H1 (cell line): ENCODE data around the gene ZNF423. TPM values are rescaled to one million over a fixed set of nuclear protein-coding genes. Genes with fewer than 3 reads are reported as not detected.

Experiments used
- CTCF ChIA-PET: fragments of 300-600 bp; sonication (Branson Sonifier 250); formaldehyde crosslinking; loops from one replicate; lab custom pipeline; 2021; ENCODE audit not compliant: partially characterized antibody; lab: Charles Lee
- POLR2A ChIA-PET: fragments of 300-600 bp; sonication (Branson Sonifier 250); formaldehyde crosslinking; loops from one replicate; lab custom pipeline; 2021; ENCODE audit warnings: inconsistent platforms; ENCODE audit not compliant: partially characterized antibody; lab: Charles Lee
- DNase-seq, 2 experiments: peaks; one replicate each; pipeline versions ENCODE4 v3.0.0 to v3.0.0-alpha.2; 2010 to 2022; ENCODE audit warnings: low spot score in 2 of 2, low read depth in 1 of 2, mixed read lengths in 1 of 2
- FAIRE-seq: peaks from 2 replicates; lab custom pipeline; 2011; peaks lifted over from hg19 to GRCh38; lab: Jason Lieb, UNC
- H2AFZ ChIP-seq: 2 replicates; pipeline ENCODE4 v1.8.1; 2012; ENCODE audit warnings: low read length, inconsistent platforms
- H2AK5ac ChIP-seq: 2 replicates; pipeline ENCODE4 v1.6.1; 2013; ENCODE audit warnings: low read depth, low read length
- H2BK120ac ChIP-seq: replicated peaks from 2 replicates; pipeline ENCODE3; 2013; ENCODE audit warnings: low read depth, low read length, inconsistent platforms
- H2BK12ac ChIP-seq: 2 replicates; pipeline ENCODE4 v1.6.1; 2013; ENCODE audit warnings: low read depth, low read length
- H2BK15ac ChIP-seq: 2 replicates; pipeline ENCODE4 v1.6.1; 2013; ENCODE audit warnings: low read length
- H2BK20ac ChIP-seq: 2 replicates; pipeline ENCODE4 v1.6.1; 2013; ENCODE audit warnings: low read length
- H2BK5ac ChIP-seq: 2 replicates; pipeline ENCODE4 v1.6.1; 2013; ENCODE audit warnings: low read depth, low read length
- H3K14ac ChIP-seq: 2 replicates; pipeline ENCODE4 v1.6.1; 2013; ENCODE audit warnings: inconsistent platforms; ENCODE audit not compliant: insufficient read length
- H3K18ac ChIP-seq: 2 replicates; pipeline ENCODE4 v1.6.1; 2013; ENCODE audit warnings: low read length; ENCODE audit errors: extremely low read depth
- H3K23ac ChIP-seq: 2 replicates; pipeline ENCODE4 v1.6.1; 2013; ENCODE audit warnings: inconsistent platforms; ENCODE audit not compliant: insufficient read length
- H3K23me2 ChIP-seq: 2 replicates; pipeline ENCODE4 v1.6.1; 2013; ENCODE audit warnings: low read depth, low read length
- H3K27ac ChIP-seq: 2 replicates; pipeline ENCODE4 v1.6.1; 2011; ENCODE audit warnings: low read depth, low read length, inconsistent platforms
- H3K27me3 ChIP-seq, 4 experiments: replicated peaks in 1 of 4; 1 replicate in 1 of 4; 2 replicates in 3 of 4; pipeline versions ENCODE4 v1.6.1 to v1.8.1; 2011 to 2013; ENCODE audit warnings: low read length in 3 of 4, mild to moderate bottlenecking in 3 of 4, inconsistent platforms in 2 of 4, mixed read lengths in 2 of 4, moderate library complexity in 1 of 4; ENCODE audit not compliant: control insufficient read depth in 3 of 4, insufficient read depth in 3 of 4; ENCODE audit errors: extremely low read depth in 1 of 4
- H3K36me3 ChIP-seq, 4 experiments: 2 replicates each; pipeline versions ENCODE4 v1.6.1 to v1.8.1; 2011 to 2013; ENCODE audit warnings: mild to moderate bottlenecking in 4 of 4, low read length in 3 of 4, moderate library complexity in 2 of 4, control low read depth in 1 of 4, inconsistent platforms in 1 of 4; ENCODE audit not compliant: insufficient read depth in 4 of 4, control insufficient read depth in 2 of 4
- H3K4ac ChIP-seq: replicated peaks from 2 replicates; pipeline ENCODE3; 2013; ENCODE audit warnings: low read length, low read depth, mixed read lengths, inconsistent platforms; ENCODE audit not compliant: insufficient read length
- H3K4me1 ChIP-seq, 4 experiments: replicated peaks in 1 of 4; 1 replicate in 1 of 4; 2 replicates in 3 of 4; pipeline versions ENCODE4 v1.6.1 to v1.8.1; 2011 to 2013; ENCODE audit warnings: low read length in 3 of 4, inconsistent platforms in 2 of 4, mixed read lengths in 1 of 4; ENCODE audit not compliant: insufficient read depth in 4 of 4, control insufficient read depth in 3 of 4
- H3K4me2 ChIP-seq, 2 experiments: 2 replicates each; pipeline versions ENCODE4 v1.6.1 to v1.8.1; 2011 to 2013; ENCODE audit warnings: low read depth in 2 of 2, low read length in 2 of 2, control low read depth in 1 of 2, inconsistent platforms in 1 of 2, mild to moderate bottlenecking in 1 of 2; ENCODE audit not compliant: insufficient read depth in 1 of 2
- H3K4me3 ChIP-seq, 4 experiments: fragments of 200-600, 300-600 bp in 1 of 4; sonication (generic), shearing (Covaris generic), sonication (Bioruptor Twin) in 1 of 4; 2 replicates each; pipeline versions ENCODE4 v1.5.1 to v1.8.1; 2011 to 2016; ENCODE audit warnings: low read length in 4 of 4, low read depth in 3 of 4, control low read depth in 2 of 4, inconsistent platforms in 2 of 4, mild to moderate bottlenecking in 2 of 4, mixed read lengths in 1 of 4, moderate library complexity in 1 of 4; ENCODE audit not compliant: insufficient read depth in 2 of 4; ENCODE audit errors: extremely low read depth in 1 of 4
- H3K56ac ChIP-seq: replicated peaks from 2 replicates; pipeline ENCODE3; 2013; ENCODE audit warnings: low read depth, mild to moderate bottlenecking, mixed read lengths, low read length, inconsistent platforms; ENCODE audit not compliant: insufficient read length
- H3K79me1 ChIP-seq: 2 replicates; pipeline ENCODE4 v1.6.1; 2013; ENCODE audit warnings: low read depth, low read length, control low read depth
- H3K79me2 ChIP-seq, 2 experiments: 2 replicates each; pipeline versions ENCODE4 v1.6.1 to v1.8.1; 2012 to 2013; ENCODE audit warnings: low read length in 2 of 2, mild to moderate bottlenecking in 2 of 2, inconsistent platforms in 1 of 2; ENCODE audit not compliant: insufficient read depth in 2 of 2, control insufficient read depth in 1 of 2
- H3K9ac ChIP-seq, 4 experiments: replicated peaks in 1 of 4; 1 replicate in 1 of 4; 2 replicates in 3 of 4; pipeline versions ENCODE4 v1.6.1 to v1.8.1; 2011 to 2013; ENCODE audit warnings: low read depth in 3 of 4, low read length in 3 of 4, control low read depth in 2 of 4, mild to moderate bottlenecking in 2 of 4, moderate library complexity in 2 of 4, inconsistent platforms in 1 of 4; ENCODE audit errors: extremely low read depth in 1 of 4
- H3K9me3 ChIP-seq, 2 experiments: 2 replicates each; pipeline versions ENCODE4 v1.6.1 to v1.8.1; 2012 to 2013; ENCODE audit warnings: mild to moderate bottlenecking in 2 of 2, moderate library complexity in 2 of 2, control low read depth in 1 of 2, inconsistent platforms in 1 of 2, low read depth in 1 of 2, low read length in 1 of 2, mixed read lengths in 1 of 2; ENCODE audit not compliant: insufficient read depth in 2 of 2
- H4K20me1 ChIP-seq, 2 experiments: replicated peaks in 1 of 2; 2 replicates each; pipeline versions ENCODE3 to v1.8.1; 2011 to 2013; ENCODE audit warnings: inconsistent platforms in 2 of 2, low read length in 2 of 2, mild to moderate bottlenecking in 1 of 2; ENCODE audit not compliant: insufficient read depth in 2 of 2, control insufficient read depth in 1 of 2
- H4K5ac ChIP-seq: 2 replicates; pipeline ENCODE4 v1.6.1; 2013; ENCODE audit warnings: low read length, low read depth, mixed read lengths, inconsistent platforms; ENCODE audit not compliant: insufficient read length
- H4K8ac ChIP-seq: 2 replicates; pipeline ENCODE4 v1.8.0; 2013; ENCODE audit warnings: mild to moderate bottlenecking, moderate library complexity, low read length, inconsistent platforms; ENCODE audit not compliant: insufficient read depth; ENCODE audit errors: extremely low read depth
- H4K91ac ChIP-seq: replicated peaks from 2 replicates; pipeline ENCODE3; 2013; ENCODE audit warnings: low read length, mixed read lengths, inconsistent platforms; ENCODE audit not compliant: insufficient read length
- ASH2L ChIP-seq: fragments of 200-600, 300-600 bp; sonication (generic); IDR thresholded peaks from one replicate; pipeline ENCODE4 v1.7.1; 2017; ENCODE audit warnings: low read length
- EGR1 ChIP-seq: IDR thresholded peaks from 2 replicates; pipeline ENCODE4 v1.6.1; 2011; ENCODE audit warnings: low read depth, low read length, borderline replicate concordance
- GABPA ChIP-seq: IDR thresholded peaks from 2 replicates; pipeline ENCODE4 v1.6.1; 2011; ENCODE audit warnings: mild to moderate bottlenecking, low read length, moderate library complexity, borderline replicate concordance; ENCODE audit not compliant: insufficient read depth
- NRF1 ChIP-seq: IDR thresholded peaks from 2 replicates; pipeline ENCODE4 v1.6.1; 2011; ENCODE audit warnings: mild to moderate bottlenecking, low read depth, low read length, improper control_type of control experiment
- PHF8 ChIP-seq: fragments of 200-600 bp; sonication (generic); conservative IDR thresholded peaks from 2 replicates; pipeline ENCODE4 v1.7.1; 2012; ENCODE audit warnings: low read depth, mild to moderate bottlenecking, inconsistent platforms, low read length, moderate library complexity
- SAP30 ChIP-seq: fragments of 300-600 bp; sonication (generic); IDR thresholded peaks from 2 replicates; pipeline ENCODE4 v1.7.1; 2012; ENCODE audit warnings: low read length, moderate library complexity, mild to moderate bottlenecking, inconsistent platforms; ENCODE audit not compliant: insufficient read depth, insufficient replicate concordance
- SIX5 ChIP-seq: IDR thresholded peaks from 2 replicates; pipeline ENCODE4 v1.6.1; 2011; ENCODE audit warnings: mild to moderate bottlenecking, low read depth, low read length
- SP4 ChIP-seq: IDR thresholded peaks from 2 replicates; pipeline ENCODE4 v1.6.1; 2012; ENCODE audit warnings: low read length, inconsistent platforms
- SRF ChIP-seq: IDR thresholded peaks from 2 replicates; pipeline ENCODE4 v1.6.1; 2011; ENCODE audit warnings: mild to moderate bottlenecking, low read depth, low read length, moderate library complexity
- TAF7 ChIP-seq: optimal IDR thresholded peaks from 2 replicates; pipeline ENCODE3; 2011; ENCODE audit warnings: low read depth, mild to moderate bottlenecking, inconsistent platforms, low read length, moderate library complexity, borderline replicate concordance
- USF2 ChIP-seq: IDR thresholded peaks from 2 replicates; pipeline ENCODE4 v1.6.1; 2011; ENCODE audit warnings: low read length, improper control_type of control experiment
- WGBS, 2 experiments: shearing (Covaris generic) in 1 of 2; methylation state at CpG; one replicate each; pipeline versions ENCODE4 v1.1.6 to v1.1.7; 2013 to 2015; ENCODE audit warnings: low lambda C conversion rate in 2 of 2, mixed read lengths in 2 of 2, inconsistent platforms in 1 of 2, low coverage in 1 of 2, missing lambda C conversion rate in 1 of 2; ENCODE audit not compliant: insufficient replicate concordance in 2 of 2, insufficient coverage in 1 of 2, insufficient read length in 1 of 2; ENCODE audit errors: extremely low coverage in 1 of 2, missing lambda C conversion rate in 1 of 2; 5-methylcytosine and 5-hydroxymethylcytosine counted together
- polyA plus RNA-seq, 7 experiments: library from polyadenylated mRNA; depleted of rRNA in 3 of 7; stranded (reverse) in 5 of 7; unstranded in 2 of 7; fragments of >200 nt in 5 of 7; fragments of 200-250 nt in 2 of 7; gene quantifications; 1 replicate in 5 of 7; 2 replicates in 1 of 7; 4 replicates in 1 of 7; pipeline versions ENCODE4 v1.2.1 to v1.2.3, GENCODE V29; 2011 to 2013; ENCODE audit warnings: missing spikeins in 2 of 7, mixed read lengths in 2 of 7
- total RNA-seq: library from RNA; stranded (reverse); fragmentation: NEBNext Ultra II Directional; extraction: Animal tissue kit (Norgen Biotek cat#: 25700); gene quantifications from 2 replicates; pipeline ENCODE4 v1.2.1, GENCODE V29; 2021

Gene ZNF423
- total and polyA plus RNA-seq, 2 of the 8 experiments (the other 6 are each of a cell fraction or from before 2014, with no cell fraction given), result 38.2 to 52.3 TPM

GRCh38 chr16:49457196-49457595, 398.7 kb downstream of the ZNF423 start:
- ChIA-PET CTCF (interaction anchor here (2.0 to 2.2 kb wide), 2 partner anchors 8 to 17 kb away, joined by 4 to 7 read pairs; no protein-coding TSS in a partner anchor), POLR2A (no interaction called here)
- WGBS, 2 experiments, result 89% methylated on average over 7 of the region's 7 CpGs; no CpG with 5 or more reads in 1 of the 2 experiments
- no peak overlapping the region for H2BK120ac ChIP-seq
- no peak overlapping the region for H4K91ac ChIP-seq
- no peak overlapping the region for H3K4me2 ChIP-seq
- no peak overlapping the region for H2BK20ac ChIP-seq
- H3K23me2 ChIP-seq, result no peaks in the 10 kb centered on the region
- H3K79me2 ChIP-seq, result no peaks in the 10 kb centered on the region
- H2BK12ac ChIP-seq, result no peak overlapping the region
- H2BK15ac ChIP-seq, result no peak overlapping the region
- no peaks in the 10 kb centered on the region; a peak in 1 of 7 replicates for H3K27me3 ChIP-seq
- no peak overlapping the region for H4K8ac ChIP-seq
- H3K56ac ChIP-seq, result no peak overlapping the region
- no peak overlapping the region for H3K18ac ChIP-seq
- no peaks in the 10 kb centered on the region for H3K36me3 ChIP-seq
- H3K4ac ChIP-seq, result no peak overlapping the region
- DNase-seq (peak in 1 of 2 experiments; percentile 26), FAIRE-seq (no peak)
- no peak overlapping the region for H4K5ac ChIP-seq
- no peak overlapping the region for H3K27ac ChIP-seq
- no peak overlapping the region for H3K23ac ChIP-seq
- no peak overlapping the region for H2BK5ac ChIP-seq
- no peak overlapping the region for H3K14ac ChIP-seq
- no peaks in the 10 kb centered on the region for H4K20me1 ChIP-seq
- H2AFZ ChIP-seq, result no peak overlapping the region
- H2AK5ac ChIP-seq, result no peak overlapping the region
- no peak overlapping the region for H3K9ac ChIP-seq
- H3K79me1 ChIP-seq, result no peaks in the 10 kb centered on the region
- H3K4me3 ChIP-seq, result no peak overlapping the region
- H3K9me3 ChIP-seq, result no peaks in the 10 kb centered on the region
- peaks cover 0 to 6% (median 3%) of the 10 kb centered on the region in 4 experiments; a peak in 6 of 7 replicates for H3K4me1 ChIP-seq
- TF ChIP-seq SIX5 (no peak), USF2 (no peak), SAP30 (no peak), ASH2L (no peak), EGR1 (no peak), SRF (no peak), SP4 (no peak), GABPA (no peak), TAF7 (no peak), PHF8 (no peak), NRF1 (no peak)
